Activated CD4-positive, alpha-beta T cell treated with anti-CD3 and anti-CD28 coated beads for 24 hours (primary cell): Measurements from ENCODE around the gene SPATA33.
"Not testable (repeated sequence)": the region's sequence is repeated elsewhere in the genome, so short reads cannot be mapped to it uniquely, and the experiment has no call there.

ENCODE experiments used
- DNase-seq, 2 donors: peaks; one replicate each; pipeline ENCODE4 v3.0.0-alpha.2; 2020; ENCODE audit warnings: low read depth in 2 of 2

The SPATA33 gene

DNA sequence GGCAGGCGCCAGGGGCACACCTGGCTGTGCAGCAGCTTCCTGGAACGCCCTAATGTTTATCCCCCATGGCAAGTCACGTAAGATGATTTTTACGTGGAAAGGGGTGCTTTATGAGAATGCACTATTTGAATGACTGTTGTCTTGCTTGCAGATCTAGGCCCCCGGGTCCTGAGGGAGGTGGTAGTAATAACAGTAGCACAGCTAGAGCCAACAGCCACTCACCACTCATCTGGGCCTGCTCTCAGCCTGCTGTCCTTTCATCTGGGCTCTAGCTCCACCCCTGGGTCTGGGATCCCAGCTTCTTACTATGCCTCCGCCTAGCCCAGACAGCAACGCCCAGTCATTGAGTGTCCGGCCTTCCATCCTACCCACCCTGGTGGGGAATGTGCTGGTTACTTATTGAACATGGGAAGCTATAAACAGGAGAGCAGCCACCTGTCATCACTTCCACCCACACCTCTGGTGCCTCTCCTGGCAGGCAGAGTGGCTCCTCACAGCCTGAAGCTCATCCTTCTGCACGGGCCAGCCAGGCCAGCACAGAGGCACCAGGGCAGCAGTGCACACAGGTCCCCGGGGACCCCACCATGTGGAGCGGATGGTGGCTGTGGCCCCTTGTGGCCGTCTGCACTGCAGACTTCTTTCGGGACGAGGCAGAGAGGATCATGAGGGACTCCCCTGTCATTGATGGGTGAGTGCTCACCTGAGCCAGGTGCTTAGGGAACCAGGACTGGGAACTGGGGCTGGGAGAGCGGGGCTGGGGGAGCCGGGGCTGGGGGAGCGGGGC lies 27.6 kb upstream of the SPATA33 start:
- no peak for DNase-seq

DNA sequence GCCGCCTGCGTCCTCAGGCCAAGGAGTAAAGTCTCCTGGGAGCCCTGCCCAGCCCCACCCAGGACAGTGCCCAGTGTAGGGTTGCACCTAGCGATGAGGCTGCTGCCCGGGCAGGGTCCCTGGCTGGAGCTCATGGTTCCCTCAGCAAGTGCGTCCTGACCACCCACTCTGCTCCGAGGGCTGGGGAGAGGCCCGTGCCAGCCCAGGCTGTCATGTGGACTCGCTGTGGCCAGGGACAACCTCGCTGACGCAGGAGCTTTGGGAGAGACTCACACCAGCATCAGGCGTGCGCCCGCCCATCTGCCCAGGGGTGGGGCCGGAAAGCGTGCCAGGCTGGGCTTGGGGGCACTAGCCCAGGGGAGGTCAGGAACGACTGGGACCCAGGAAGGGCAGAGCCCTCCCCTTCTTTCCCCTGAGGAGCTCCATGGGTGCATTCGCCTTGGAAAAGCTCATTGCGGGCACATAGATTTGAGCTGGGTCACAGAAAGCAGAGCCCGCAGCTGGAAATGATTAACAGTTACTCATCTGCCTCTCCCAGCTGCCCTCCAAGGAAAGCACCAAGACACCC lies 24.5 kb upstream of the SPATA33 start:
- DNase-seq: no peak

DNA sequence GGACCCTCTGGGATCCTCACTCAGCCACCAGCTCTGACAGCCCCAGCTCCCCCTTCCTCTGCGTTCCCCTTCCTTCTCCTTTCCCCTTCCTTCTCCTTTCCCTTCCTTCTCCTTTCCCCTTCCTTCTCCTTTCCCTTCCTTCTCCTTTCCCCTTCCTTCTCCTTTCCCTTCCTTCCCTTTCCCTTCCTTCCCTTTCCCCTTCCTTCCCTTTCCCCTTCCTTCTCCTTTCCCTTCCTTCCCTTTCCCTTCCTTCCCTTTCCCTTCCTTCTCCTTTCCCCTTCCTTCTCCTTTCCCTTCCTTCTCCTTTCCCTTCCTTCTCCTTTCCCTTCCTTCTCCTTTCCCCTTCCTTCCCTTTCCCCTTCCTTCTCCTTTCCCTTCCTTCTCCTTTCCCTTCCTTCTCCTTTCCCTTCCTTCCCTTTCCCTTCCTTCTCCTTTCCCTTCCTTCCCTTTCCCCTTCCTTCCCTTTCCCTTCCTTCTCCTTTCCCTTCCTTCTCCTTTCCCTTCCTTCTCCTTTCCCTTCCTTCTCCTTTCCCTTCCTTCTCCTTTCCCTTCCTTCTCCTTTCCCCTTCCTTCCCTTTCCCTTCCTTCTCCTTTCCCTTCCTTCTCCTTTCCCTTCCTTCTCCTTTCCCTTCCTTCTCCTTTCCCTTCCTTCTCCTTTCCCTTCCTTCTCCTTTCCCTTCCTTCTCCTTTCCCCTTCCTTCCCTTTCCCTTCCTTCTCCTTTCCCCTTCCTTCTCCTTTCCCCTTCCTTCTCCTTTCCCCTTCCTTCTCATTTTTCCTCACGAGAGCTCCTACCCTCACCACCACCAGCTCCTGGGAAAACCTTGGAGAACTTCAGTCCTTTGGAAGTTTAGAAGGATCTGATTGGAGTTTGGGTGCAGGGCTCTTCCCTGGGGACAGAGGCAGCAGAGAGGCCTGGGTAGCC lies 22.9 kb upstream of the SPATA33 start:
- not testable (repeated sequence) for DNase-seq

DNA sequence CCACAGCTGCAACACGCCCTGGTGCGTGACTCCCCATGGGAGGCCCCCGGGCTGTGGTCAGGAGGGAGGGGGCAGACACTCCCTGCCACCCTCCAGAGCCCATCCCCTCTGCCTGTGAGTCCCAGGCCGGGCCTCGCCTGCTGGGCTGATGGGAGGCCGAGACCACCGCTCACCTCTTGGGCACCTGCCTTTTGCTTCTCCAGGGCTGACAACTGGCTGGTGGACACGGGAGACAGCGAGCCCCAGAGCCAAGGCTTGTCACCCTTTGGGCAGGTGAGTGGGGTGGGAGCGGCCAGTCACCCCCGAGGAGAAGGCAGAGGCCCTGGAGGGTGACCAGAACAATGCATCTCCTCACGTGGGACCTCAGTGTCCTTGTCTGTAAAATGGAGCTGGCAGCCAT lies 21.0 kb upstream of the SPATA33 start:
- no peak for DNase-seq

DNA sequence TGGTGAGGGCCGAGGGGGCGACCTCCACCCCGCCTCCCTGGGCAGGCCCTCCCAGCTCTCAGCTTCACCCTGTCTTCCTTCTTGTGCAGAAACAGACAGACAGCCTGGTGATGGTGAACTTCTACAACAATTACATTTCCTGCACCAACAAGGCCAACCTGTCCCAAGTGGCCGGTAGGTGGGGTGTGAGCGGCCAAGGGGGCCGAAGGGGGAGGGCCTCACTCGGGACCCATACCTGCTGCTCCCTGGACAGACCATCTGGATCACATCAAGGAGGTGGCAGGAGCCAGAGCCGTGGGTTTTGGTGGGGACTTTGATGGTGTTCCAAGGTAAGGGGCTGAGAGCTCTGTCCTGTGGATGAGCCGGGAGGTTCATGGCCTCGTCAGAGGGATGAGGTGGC lies 20.3 kb upstream of the SPATA33 start:
- DNase-seq: no peak

DNA sequence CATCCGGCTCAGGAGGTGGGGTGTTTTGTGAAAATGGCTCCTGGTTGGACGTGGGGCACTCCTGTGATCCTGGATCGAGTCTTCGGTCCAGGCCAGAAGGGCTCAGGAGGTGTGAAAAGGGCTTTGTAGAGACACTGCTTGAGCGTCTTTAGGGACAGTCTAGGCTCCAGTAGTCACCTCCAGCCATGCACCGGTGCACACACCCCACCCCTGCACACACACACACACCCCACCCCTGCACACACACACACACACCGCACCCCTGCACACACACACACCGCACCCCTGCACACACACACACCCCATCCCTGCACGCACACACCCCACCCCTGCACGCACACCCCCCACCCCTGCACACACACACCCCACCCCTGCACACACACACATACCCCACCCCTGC lies 19.2 kb upstream of the SPATA33 start:
- DNase-seq: no peak

DNA sequence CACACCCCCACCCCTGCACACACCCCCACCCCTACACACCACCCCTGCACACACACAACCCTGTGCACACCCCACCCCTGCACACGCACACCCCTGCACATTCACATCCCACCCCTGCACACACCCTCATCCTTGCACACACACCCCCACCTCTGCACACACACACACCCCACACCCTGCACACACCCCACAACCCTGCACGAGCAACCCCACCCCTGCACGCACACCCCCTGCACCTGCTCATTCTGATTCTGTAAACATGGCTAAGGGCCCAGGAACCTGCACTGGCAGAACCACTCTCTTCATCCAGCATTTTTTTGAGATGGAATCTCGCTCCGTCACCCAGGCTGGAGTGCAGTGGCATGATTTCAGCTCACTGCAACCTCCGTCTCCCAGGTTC lies 18.3 kb upstream of the SPATA33 start:
- DNase-seq: no peak

DNA sequence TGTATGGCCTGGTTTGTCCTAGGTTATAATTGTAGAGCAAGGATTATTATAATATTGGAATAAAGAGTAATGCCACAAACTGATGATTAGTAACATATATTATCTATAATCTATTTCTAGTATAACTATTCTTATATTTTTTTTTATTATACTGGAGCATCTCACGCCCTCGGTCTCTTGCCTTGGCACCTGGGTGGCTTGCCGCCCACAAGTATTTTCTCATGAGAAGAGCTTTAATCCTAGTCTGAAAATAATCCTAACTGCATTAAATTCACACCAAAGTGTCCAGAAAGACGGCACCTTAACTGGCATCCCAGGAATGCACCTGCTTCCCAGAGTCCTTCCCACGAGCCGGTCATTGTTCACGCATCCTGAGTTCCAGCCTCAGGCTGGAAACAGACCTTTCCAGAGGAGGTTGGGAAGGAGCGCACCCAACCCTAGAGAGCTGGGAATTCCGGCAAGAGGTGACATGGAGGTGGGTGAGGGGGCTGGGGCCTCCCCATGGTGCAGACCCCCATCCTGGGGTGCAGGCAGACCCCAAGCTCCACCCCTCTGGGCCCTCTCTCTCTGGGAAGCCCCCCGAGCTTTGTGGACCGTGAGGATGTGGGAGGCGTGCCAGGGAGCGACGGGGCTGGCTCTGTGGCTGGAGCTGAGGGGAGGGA lies 16.0 kb upstream of the SPATA33 start:
- no peak for DNase-seq

DNA sequence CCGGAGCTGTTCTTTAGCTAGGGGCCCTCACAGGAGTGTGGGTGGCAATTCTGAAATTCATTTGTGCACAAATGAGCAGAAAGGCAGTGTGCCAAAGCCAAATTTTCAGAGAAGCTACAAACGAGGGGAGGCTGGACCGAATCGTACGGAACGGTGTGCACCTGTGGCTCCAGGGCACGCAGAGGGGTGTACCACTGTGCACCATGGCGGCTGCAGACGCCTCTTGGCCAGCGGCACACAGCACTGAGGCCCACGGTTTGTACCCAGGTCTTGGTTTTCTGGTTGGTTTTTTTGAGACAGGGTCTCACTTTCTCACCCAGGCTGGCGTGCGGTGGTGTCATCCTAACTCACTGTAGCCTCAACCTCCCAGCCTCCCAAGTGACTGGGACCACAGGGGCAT lies 15.1 kb upstream of the SPATA33 start:
- no peak for DNase-seq

DNA sequence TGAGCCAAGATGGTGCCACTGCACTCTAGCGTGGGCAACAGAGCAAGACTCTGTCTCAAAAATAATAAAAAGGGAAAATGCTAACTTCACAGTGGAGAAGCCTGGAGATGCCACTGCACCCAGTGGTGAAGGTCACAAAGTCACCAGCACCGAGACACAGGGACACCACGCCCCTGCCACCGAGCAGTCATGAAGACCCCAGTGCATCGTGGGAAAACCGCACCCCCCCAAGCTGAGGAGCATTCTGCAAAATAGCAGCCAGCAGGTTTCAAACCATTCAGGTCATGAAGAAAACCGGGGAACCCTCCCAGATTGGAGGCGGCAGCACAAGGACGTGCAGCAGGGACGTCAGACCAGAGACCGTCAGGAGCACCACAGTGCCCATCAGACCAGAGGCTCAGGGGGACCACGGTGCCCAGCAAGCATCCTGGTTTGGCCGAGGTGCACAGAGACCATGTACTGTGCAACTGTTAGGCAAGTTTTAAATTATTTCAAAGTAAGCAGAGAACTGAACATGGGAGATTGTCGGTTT lies 13.8 kb upstream of the SPATA33 start:
- DNase-seq: no peak

DNA sequence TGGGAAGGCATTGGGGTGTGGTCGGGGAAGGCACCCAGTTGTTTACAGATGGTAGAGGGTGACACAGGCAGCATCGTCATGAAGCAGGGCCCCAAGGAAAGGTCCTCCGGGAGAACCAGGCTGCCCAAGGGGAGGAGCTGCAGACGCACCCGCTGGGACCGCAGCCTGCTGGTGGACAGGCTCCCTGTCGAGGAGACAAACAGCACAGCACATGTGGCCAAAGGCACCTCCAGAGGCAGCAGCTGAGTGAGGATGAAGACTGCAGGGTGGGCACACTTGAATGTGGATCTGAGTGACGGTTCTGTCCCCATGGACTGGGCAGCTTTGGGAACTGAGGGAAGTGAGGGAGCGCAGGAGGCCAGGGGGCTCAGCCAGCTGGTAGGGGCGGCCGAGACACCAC lies 12.5 kb upstream of the SPATA33 start:
- DNase-seq: no peak

DNA sequence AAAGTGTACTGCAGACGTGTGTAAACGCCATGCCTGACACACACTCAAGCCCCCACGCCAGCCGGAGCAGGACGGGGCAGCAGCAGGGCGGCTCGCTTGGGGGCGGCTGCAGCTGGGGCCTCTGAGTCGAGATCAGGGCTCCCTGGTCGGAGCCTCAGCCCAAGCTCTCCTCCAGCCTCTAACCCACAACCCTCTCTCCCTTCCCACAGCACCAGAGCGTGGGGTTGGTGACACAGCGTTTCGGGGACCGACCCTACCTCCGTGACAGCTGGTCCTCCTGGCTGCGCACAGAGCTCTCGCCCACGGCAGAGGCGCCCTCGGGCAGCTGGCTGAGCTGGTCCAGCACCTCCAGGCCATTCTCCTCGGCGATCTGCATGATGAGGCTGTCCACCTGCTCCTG lies 11.4 kb upstream of the SPATA33 start:
- DNase-seq: no peak

DNA sequence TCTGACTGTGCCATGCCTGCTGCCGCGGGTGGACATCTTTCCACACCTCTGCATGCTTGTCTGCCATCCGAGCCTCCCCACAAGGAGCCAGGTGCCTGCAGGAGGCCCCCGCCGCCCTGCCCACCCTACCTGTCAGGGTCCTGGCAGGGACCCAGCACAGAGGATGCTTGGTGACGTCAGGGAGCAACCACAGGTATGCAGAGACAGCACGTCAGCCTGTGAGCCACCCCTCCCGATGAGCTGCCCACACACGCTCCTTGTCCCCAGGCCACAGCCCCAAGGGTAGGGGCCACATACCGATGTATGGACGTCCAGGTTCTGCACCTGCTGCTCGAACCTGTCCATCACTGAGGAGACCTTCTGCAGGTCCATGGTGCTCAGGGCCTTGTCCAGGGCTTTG lies 10.7 kb upstream of the SPATA33 start:
- DNase-seq: no peak

DNA sequence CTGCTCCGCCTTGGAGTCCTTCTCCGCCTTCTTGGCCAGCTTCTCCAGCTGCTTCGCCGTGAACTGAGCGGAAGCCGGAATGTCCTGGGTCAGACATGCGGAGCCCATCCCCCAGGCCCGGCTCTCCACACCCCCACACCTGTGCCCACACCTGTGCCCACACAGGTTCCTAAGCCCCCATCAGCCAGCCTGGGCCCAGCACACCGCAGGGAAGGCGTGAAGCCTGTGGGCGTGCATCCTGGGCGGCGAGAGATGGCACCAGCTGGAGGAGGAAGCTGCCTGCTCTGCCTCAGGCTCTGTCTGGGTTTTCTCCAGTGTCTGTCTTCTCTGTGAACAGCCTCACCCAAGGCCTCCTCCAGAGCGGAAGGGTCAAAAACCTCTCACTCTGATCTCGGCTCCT lies 6.1 kb upstream of the SPATA33 start:
- DNase-seq: no peak

DNA sequence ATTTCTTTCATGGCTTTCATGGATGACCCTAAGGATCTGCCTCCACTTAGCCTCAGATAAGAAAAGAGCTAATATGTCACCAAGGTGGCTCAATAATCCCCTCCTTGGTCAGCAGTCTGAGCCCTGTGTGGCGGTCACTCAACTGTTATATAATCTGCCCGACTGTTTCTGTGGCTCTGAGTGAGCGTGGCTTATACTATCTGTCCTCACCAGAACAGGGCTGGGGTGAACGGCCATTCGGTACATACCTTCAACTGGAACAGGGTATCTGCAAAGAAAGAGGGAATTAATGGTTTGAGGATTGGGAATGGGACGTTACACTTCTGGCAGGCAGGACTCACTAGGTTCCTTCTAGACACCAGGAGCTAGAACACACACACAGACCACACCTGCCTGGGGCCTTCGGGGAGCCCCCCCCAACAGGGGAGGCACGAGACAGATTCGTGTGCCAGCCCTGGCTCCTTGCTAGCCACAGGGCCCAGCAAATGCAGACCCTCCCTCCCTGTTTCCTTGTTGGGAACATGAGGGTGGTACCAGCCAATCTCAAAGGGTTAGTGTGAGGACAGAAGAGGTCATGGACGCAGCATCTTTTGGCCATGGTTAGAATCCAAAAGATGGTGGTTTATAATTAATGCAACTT lies 3.9 kb upstream of the SPATA33 start:
- no peak for DNase-seq

DNA sequence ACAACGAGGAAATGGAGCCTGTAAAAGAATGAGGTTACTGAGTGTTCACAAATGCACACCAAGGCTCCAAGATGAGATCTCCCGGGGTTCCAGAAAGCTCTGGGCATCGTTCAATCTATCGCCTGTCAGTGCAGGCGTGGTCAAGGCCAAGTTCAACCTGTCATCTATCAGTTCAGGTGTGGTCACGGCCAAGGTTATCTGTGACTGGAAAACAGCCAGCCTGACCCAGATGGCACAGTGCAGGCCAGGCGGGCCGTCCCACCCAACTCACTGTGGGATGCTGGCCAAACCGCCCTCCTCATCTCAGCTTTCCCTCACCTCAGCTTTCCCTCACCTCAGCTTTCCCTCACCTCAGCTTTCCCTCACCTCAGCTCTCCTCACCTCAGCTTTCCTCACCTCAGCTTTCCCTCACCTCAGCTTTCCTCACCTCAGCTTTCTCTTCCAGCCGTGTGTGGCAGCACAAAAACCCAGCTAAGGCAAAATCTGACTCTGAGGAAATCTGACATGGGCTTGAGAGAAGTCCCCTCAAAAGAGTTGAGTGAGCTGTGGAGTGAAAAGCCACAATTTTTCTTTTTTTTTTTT lies 2.5 kb upstream of the SPATA33 start:
- no peak for DNase-seq

DNA sequence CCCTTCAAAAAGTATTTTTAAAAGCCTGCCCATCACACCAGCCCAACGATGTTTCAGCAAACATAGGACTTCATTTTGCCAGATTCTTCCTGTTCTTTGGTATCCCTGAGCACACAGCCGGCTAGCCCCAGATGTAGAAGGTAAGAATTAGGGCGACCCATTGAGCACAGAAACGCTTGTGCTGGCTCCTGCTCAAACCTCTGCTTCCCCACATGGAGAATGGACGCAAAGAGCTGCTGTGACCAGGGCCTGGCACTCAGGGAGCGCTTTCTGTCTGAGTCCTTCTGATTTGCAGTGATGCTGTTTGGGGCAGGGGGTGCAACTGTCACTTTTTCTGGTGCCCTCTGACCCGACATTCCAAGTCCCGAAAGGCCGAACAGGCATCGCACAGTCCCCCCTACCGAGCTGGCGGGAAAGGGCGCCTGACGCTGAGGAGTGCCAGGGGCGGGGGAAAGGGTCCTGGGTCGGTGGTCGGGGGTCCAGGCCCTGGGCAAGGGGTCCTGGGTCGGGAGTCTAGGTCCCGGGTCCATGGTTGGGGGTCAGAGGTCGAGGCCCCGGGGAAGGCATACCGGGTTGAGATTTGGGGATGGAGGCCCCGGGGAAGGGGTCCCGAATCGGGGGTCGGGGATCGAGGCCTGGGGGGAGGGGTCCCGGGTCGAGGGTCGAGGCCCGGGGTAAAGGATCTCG lies 1.1 kb upstream of the SPATA33 start:
- DNase-seq: no peak

DNA sequence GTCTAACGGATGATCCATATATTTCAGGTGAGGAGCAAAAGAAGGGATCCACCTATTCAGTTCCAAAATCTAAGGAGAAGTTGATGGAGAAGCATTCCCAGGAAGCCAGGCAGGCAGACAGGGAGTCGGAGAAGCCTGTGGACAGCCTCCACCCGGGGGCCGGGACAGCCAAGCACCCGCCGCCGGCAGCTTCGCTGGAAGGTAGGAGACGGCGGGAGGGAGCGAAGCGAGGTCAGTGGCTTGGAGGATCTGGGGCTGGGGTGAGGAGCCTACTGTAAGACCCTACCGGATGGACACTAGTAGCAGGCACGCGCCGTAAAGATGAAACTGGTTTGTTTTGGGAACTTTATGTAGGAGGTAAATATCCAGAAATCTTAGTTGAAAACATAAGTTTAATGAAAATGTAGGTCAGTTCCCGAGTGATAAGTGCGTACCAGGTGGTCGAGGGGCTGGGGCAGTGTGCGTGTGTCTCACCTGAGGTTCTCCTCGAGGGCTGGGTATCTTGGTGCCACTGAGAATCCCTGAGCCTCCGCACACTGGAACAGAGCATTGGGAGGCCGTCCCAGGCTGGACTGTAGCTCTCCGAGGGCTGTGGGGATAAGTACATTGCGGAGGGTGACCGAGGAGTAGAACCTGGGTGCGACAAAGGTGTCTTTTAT lies 714 bp downstream of the SPATA33 start:
- DNase-seq: no peak

DNA sequence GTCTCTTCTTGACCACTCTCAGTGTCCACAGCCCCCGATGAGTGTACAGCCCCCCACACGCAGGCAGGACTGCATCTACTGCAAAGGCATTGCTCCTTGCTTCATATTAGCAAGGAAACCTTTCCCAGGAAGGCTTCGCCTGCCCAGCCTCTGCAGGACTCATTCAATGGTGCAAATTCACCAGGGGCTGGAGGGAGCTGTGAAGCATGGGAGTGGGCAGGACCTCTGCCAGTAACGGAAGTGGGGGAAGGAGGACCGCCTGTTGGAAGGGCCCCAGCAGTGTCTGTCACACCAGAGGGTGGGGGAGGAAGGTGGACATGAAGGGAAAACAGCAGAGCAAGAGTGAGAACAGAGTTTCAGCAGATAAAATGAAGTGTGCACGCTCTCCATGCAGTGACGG lies 2.5 kb downstream of the SPATA33 start:
- DNase-seq: no peak

DNA sequence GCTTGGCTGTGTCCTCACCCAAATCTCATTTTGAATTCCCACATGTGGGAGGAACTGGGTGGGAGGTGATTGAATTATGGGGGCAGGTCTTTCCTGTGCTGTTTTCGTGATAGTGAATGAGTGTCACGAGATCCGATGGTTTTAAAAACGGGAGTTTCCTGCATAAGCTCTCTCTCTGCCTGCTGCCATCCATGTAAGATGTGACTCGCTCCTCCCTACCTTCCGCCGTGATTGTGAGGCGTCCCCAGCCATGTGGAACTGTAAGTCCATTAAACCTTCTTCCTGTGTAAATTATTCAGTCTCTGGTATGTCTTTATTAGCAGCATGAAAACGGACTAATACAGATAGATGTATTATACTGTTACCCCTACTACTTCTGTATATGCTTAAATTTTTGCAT lies 3.6 kb downstream of the SPATA33 start:
- DNase-seq: no peak
